GM19043 (cell line): ENCODE results near the gene ASCC2.

Experiments used
- ATAC-seq: cut with Tn5 transposase; IDR thresholded peaks from one replicate; pipeline ENCODE4 v1.9.1; 2021; ENCODE audit warnings: low read depth; ENCODE audit not compliant: unreplicated experiment

The ASCC2 gene

DNA sequence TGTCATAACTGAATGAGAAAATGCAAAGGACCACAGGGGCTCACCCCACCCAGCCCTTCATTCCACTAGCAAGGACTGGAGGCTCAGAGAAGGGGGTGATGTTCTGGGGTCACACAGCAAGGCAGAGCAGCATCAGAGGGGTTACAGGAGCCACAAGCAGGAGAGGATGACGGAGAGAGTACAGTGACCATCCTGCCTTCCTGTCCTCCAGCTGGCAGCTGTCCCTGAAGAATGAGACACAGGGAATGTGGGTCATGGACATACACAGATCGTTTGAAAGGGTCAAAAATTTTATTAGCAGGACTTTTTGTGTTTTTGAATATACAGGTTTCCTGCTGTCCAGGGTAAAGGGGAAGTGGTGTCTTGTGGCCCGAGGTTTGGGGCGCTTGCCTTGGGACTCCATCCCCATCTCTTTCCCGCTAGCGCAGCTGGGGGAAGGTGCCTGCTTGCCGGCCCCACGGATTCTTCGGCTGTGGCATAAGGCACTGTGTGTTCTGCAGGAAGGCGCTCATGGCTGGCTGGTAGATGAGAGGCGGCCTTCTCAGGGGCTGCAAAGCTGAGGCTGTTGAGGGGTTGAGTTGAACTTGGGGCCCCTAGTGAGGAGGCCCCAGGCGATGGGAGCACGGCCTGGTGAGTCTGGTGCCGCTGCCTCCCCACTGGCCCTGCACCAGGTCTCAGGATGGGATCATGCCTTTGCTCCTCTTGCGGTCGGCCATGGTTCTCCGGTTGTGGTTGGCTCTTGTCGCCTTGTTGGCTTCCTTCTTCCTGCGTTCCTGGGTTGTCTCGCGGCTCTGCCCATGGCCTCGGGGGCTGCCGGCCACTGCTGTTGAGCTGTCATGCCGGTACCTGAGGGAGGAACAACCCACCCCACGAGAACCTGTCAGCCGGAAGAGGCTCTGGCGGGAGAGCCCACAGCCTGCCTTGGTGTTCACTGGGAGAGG lies 49.5 kb downstream of the ASCC2 start:
- ATAC-seq, result no peak

DNA sequence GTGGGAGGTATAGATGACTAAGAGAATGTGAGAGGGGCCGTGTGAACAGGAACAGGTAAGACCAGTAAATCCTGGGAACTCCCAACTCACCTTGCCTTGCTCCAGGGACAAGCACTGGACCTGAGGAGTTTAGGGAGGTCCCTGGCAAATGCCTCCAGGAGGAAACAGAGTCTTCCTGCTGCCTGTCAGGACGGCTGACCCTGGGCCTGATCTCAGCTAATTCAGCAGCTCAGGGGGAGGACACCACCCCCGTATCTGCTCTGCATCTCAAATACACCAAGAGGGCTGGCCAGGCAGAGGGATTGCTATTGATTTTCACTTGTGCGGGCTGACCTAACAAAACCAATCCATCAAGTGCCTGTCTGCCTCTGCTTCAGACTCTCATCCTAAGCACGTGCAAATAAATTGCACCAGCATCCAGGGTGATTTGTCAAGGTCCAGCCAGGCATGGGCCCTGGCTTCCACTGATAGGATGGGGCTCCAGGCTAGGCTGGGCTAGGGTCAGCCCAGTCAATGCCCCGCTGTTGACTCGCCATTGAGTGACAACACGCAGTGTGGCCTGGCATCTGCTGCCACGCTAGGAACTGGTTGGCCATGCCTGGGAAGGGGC lies 50.6 kb downstream of the ASCC2 start:
- ATAC-seq, result no peak

DNA sequence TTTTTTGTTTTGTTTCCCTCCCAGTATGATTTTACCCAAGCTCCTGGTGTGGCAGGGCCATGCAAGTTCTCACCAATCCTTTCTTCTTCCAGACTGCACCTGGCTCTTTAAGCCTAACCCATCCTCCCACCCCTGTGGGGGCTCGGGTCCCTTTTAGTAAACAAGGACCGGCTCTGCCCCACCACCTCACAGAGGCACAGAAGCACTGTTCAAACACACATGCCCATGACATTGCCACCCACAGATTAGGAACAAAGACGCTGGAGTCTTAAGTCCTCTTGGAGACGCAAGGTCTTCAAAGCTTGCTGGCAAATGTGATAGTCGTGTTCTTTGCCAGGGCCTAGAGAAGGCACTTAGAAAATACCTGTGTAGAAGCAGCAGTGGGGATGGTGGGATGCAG lies 52.0 kb downstream of the ASCC2 start:
- ATAC-seq, result no peak

DNA sequence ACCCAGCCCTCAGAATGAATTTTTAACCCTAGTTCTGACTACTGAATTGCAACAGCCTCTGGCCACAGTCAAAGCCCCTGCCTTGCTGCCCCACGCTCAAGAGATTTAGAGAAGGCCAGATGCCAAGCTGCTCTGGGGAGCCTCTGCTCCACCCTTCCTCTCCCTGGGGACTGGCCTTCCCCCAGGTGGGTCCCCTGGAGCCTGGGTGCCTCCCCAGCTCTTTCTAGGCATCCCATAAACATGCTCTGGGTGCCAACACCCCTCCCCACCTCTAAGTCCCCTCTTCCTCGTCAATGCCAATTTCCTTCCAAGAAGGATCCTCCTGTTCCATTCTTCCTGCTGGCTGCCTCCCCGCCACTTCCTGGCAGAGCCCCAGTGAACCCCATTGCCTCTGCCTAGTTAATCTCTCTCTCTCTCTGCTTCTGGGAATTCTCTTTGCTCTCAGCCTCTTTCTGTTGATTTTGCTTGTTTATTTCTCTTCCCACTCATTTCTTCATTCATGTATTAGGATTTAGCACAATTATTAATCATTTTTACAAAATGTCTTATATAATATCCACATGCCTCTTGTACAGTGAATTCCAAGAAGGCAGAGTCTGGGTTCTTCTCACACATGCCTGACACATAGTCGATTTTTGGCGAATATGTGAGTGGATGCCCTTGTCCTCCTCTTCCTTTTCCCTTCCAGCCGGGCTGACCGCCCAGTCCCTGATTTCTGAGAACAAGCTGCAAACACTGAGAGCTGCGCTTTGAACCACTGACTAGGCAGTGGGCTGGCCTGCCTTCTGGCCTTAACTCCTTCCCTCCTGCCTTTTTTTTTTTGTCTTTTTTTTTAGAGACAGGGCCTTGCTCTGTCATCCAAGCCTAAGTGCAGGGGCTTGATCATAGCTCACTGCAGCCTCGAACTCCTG lies 53.4 kb downstream of the ASCC2 start:
- no peak for ATAC-seq

DNA sequence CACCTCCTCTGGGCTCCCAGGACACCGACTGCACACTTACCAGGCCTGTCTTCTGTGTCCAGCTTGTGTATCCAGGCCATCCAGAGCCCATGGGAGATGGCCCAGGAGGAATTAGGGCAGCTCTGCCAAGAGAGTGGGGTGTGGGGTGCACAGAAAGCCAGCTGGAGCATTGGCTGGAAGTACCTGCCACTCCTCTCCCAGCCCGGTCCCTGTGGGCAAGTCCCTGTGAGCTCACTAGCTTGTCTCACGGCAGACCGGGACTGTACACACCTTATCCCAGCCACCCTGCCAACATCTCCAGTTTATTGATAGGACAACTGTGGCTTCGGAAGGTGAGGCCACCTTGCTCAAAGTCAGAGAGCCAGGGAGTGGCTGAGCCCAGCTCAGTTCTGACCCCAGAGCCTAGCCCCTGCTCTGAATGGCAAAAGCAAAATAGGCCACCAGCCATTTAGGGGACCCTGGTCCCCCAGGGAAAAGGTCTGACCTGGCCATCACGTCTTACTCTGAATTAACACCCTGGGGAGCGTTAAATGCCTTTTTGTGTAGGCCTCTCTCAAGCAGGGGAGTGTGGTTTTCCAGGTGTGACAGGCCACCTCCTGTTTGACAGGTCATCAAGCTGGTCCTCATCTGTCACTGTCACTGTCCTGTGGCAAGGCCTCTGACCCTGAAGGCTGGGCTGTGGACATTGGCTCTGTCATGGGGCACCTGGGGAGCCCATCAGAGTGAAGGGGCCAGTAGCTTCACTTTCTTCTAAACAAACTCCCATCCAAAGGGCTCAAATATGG lies 55.8 kb downstream of the ASCC2 start:
- no peak for ATAC-seq

DNA sequence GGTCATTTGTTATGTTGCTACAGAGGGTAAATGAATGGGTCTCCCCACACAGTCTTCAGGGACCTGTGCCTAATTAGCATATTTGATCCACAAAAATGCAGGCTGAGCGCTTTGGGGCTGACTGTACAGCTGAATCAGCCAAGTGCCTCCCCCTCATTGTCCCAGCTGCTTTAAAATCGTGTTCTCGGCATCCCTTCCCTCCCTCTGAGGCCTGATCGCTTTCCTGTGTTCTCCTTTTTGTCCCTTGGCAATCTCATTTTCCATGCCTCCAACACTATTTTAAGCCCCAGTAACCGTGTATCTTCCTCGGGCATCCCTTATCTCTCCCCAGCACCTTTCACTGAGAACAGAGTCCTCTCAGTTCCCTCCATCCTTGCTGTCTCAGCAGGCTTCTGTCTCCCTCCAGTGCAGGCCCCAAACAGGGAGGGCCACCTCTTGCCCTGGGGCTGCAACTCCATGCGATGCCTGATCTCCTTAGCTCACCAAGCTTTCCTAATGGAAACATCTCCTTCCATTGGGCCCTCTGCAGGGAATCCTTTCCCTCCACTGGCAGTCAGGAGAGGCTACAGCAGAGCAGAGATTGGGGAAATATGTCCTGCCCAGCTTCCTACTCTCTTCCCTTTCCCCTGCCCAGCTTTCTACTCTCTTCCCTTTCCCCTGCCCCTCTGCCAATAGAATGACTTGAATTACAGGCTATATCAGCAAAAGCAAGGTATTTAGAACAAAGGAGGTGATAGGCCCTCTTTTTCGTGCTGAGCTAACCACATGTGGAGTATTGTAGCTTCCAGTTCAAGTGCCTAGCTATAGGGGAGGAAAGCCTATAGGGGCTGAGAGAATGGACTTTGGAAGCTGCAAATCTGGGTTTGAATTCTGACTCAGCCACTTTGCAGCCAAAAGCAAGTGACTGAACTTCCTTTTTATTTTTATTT lies 57.1 kb downstream of the ASCC2 start:
- ATAC-seq, result no peak

DNA sequence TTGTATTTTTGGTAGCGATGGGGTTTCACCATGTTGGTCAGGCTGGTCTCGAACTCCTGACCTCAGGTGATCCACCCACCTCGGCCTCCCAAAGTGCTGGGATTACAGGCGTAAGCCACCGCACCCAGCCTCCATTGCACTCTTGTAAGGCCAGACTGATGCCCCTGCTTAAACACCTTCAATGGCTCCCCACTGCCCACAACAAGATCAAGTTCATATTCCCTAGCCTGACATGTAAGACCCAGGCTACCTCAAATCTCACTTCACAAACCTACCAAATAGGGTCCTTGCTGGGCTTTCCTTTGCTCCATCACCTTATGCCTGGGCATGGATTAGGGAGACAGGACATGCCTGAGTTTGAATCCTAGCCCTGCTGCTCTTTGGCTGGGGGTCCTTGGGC lies 57.9 kb downstream of the ASCC2 start:
- ATAC-seq, result no peak

DNA sequence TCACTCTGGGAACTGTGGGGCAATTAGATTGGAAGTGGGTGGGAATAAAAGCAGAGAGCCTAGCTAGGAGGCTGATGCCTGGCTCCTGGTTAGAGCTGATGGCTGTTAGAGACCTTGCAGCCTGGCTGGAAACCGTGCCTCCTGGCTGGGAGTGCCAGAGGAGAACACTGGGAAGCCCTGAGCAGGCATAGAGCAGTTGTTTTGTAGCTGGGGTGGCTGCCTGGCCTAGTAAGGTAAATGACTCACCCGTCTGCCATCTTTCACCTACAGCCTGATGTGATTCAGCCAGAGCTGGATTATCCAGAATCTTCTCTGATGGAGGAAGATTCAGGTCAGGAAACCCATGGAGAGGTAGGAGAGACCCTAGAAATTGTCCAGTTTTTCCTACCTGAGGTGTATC lies 64.8 kb downstream of the ASCC2 start:
- no peak for ATAC-seq

DNA sequence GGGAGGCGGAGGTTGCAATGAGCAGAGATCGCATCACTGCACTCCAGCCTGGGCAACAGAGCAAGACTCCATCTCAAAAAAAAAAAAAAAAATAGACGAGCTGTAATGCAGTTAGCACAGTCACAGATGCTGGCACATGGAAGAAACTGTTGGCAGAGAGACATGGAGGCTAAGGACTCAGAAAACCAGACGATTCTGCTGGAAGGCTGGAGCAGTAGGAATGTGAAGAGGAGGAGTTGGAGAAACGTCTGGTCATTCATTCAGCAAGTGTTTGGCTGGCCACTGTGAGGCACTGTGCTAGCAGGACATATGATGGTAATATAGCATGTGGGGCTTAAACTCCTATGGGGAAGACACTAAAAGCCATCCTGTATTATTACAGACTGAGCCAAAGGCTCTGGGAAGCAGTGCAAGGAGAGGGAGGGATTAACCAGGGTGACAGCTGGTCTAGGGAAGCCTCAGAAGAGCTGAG lies 65.9 kb downstream of the ASCC2 start:
- ATAC-seq, result no peak

DNA sequence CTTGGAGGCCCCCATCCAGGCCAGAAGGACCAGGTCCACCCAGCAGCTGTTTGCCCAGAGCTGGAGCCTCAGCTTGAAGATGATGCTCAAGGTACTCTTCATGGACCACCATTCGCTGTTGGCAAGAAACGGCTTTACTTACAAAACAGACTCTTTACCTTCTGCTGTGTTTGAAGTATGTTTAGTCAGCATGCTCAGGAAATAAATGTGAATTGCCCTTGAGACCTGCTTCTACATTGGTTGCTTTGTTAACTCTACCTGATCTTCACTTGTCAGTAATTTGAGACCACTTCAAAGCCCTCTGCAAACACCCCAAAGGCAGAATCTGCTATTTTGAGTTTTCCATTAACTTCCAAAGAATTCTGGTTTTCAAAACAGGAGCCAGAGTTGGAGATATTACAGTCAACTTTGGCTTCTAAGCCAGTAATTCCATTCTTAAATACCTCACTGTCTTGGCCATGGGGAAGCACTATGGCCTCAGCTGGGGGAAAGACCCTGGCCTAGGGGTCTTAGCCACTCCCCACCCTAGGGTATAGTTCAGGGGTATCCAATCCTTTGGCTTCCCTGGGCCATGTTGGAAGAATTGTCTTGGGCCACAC lies 68.3 kb downstream of the ASCC2 start:
- no peak for ATAC-seq

DNA sequence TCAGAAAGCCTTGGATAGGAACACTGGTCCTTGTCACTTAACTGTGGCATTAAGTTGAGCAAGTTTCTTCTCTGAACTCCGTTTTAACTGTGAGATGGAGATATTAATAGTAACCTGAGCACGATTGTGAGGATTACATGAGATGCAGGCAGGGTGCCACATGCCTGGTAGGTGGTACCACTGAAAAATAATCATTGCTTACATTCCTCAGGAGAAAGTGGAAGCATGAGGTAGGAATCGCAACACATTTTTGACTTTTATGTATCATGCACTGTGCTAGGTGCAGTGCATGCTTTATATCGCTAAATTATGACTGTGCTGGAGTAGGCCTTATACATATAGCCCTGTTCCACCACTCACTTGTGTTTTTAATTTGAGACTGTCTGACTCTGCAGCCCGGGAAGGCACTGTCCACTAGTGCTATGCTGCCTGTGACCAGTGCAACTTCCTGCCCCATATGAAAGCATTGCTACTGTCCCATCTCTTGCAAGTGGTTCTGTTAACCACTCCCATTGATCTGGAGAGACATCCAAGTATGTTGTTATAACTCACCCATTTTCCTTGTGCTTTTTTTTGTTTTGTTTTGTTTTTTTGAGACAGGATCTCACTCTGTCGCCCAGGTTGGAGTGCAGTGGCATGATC lies 69.9 kb downstream of the ASCC2 start:
- no peak for ATAC-seq

DNA sequence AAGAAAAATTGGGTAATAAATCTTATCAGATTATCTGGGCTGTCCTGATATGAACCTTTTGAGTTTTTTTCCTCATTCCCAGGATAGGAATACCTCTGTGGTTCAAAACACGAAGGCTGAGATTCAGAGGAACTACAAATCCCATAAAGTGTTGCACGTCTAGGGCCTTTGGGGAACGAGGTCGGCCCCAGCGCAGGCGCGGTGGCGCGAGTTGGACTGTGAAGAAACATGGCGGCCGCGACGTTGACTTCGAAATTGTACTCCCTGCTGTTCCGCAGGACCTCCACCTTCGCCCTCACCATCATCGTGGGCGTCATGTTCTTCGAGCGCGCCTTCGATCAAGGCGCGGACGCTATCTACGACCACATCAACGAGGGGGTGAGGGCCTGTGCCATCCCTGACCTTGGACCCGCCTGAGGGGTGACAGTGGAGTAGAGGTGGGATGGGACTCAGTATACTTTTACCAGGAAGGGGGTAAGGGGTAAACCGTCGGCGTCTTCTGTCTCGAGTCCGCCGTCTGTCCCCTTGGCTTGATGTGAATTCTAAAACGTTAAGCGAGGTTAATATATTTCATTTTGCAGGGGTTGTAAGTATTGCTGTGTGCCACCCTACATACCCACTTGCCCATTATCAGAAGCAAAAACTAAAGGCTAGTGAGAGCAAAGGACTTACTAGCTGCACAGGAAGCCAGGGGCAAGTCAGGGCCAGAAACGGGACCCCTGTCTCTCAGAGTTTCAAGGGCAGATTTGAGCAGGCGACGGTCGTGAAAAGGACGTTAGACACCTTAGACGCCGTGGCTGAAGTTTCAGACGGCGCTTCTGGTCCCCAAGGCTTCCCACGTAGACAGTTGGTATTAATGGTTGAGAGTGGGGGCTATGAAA lies 70.7 kb downstream of the ASCC2 start, which contains the start of gene UQCR10:
TSS of gene UQCR10 (plus strand) at position 199 of the 881 bp plus-strand sequence. CDS start at position 229, 30 bp downstream.
- ATAC-seq, result peak; percentile 50

DNA sequence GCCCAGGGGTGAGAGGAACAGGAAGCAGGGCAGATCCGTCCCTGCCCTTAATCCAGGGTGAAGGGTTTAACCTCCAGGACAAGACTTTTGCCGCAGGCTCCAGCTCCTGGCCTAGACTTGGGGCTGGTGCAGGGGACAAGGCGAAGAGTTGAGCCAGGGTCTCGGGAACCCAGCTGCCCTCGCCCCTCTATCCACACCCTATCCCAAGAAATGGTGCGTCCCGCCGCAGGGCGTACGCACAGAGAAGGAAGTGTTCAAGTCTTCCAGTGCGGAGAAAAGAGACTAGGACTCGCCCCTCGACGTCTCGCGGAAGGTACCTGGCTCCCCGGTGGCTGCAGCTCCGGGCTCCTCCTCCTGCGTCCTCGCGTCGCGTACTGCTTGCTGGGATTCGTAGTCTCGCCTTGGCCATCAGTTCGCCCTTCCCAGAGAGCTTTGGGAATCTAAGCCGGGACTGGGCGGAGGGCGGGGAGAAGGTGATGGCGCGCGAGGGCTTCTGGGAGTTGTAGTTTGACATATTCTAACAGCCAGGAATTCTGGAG lies 71.4 kb downstream of the ASCC2 start, which contains the start of gene ZMAT5:
TSS of gene ZMAT5 (minus strand) at position 376 of the 539 bp plus-strand sequence. CDS start 18,463 bp downstream, outside the sequence.
- ATAC-seq, result peak; percentile 89

DNA sequence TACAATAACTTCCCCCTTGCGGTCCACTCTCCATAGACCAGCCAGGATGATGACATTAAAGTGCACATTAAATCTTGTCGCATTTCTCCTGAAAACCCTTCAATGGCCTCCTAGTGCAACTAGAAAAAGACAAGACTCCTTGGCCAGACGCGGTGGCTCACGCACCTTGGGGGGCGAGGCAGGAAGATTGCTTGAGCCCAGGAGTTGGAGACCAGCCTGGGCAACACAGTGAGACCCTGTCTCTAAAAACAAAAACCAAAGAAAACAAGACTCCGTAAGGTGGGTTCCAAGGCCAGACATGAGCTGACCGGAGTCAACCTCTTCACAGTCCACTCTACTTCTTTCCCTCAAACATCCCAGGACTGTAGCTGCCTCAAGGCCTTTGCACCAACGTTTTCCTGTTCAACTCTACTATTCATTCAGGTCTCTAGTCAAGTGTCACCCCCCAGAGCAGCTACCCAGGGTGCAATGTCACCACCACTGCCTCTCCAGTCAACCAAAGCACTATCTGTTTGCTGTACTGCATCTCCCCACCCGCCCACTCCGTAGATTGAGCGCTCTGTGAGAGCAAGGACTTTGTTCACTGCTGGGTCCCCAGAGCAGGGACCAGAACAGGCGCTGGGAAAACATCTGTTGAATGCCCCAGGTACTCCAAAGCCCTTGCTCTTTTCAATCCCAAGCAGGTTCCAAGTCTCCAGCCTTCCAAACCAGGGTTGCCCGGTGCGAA lies 72.0 kb downstream of the ASCC2 start:
- peak; percentile 18 for ATAC-seq

DNA sequence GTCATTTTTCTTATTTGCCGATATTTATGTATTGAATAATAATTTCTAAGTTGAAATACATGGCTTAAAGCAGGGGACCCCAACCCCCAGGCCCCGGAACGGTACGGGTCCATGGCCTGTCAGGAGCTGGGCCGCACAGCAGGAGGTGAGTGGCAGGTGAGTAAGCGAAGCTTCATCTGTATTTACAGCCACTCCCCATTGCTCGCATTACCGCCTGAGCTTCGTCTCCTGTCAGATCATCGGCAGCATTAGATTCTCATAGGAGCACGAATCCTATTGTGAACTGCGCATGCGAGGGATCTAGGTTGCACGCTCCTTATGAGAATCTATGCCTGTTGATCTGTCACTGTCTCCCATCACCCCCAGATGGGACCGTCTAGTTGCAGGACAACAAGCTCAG lies 75.8 kb downstream of the ASCC2 start:
- ATAC-seq, result no peak

DNA sequence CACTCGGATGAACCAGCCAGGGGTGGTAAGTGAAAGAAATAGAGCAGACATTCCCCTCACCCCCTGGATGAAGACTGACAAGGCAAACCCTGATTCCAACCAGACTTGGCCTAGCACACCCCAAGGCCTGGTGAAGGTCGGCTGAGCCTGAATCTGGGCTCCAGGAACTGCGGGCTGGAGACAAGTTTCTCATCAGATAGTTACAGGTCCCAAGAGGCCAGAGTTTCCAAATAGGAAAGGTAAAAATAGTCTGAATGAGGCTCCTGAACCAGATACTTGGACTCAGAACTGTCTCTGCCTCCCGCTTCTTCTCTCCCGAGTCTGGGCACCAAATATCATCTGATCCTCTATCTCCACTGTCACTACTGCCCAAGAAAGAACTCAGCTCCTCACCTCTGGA lies 79.1 kb downstream of the ASCC2 start:
- no peak for ATAC-seq
